ENCODE measurements around the gene PRAF2.
A peak's percentile ranks its signal among the peaks of the same experiment; 100 is the strongest.

Gene PRAF2

GRCh38 chrX:49089553-49089952, 15.8 kb upstream of the PRAF2 start:
- no peak overlapping the region for H2BK5ac ChIP-seq (ENCODE audit: low read depth, low read length, poor library complexity, severe bottlenecking)
- H3K27me3 ChIP-seq (ENCODE audit: control insufficient read depth in 1 of 2, insufficient read depth in 1 of 2, low read length in 2 of 2), result peaks cover 0 to 4% of the 10 kb centered on the region in 2 experiments
- no peak overlapping the region for H3K4ac ChIP-seq (ENCODE audit: low read depth in 1 of 2, low read length in 2 of 2)
- no peak overlapping the region for H3K14ac ChIP-seq (ENCODE audit: low read length in 2 of 2)
- H2BK12ac ChIP-seq (ENCODE audit: low read length in 2 of 2), result no peak overlapping the region
- H2BK120ac ChIP-seq (ENCODE audit: low read depth, low read length), result no peak overlapping the region
- no peak for DNase-seq
- H3K9me3 ChIP-seq (ENCODE audit: control insufficient read depth, low read length), result no peaks in the 10 kb centered on the region
- no peak overlapping the region for H3K9ac ChIP-seq (ENCODE audit: low read length)
- no peak overlapping the region for H4K8ac ChIP-seq (ENCODE audit: low read length)
- no peak overlapping the region for H3K27ac ChIP-seq (ENCODE audit: low read length, poor library complexity, severe bottlenecking)
- no peak overlapping the region for H3K23ac ChIP-seq (ENCODE audit: low read length in 2 of 2)
- WGBS, result 100% methylated on average over 1 of the region's 4 CpGs
- H3K4me2 ChIP-seq (ENCODE audit: low read length, poor library complexity, severe bottlenecking), result no peak overlapping the region
- no peak overlapping the region for H3K4me3 ChIP-seq (ENCODE audit: insufficient read depth in 1 of 2, low read depth in 1 of 2, low read length in 2 of 2)
- H3K36me3 ChIP-seq (ENCODE audit: control insufficient read depth in 1 of 2, insufficient read depth in 2 of 2, low read depth in 1 of 2, low read length in 2 of 2), result no peaks in the 10 kb centered on the region
- H4K91ac ChIP-seq (ENCODE audit: low read length), result no peak overlapping the region
- H2AK5ac ChIP-seq (ENCODE audit: low read length, severe bottlenecking), result no peak overlapping the region
- no peaks in the 10 kb centered on the region for H3K79me1 ChIP-seq (replicated peaks; ENCODE audit: low read length, poor library complexity, severe bottlenecking)
- H3K18ac ChIP-seq (ENCODE audit: low read depth in 1 of 2, low read length in 2 of 2), result no peak overlapping the region
- no peak overlapping the region for H2AFZ ChIP-seq (ENCODE audit: low read depth, low read length)
- no peak overlapping the region for H2BK15ac ChIP-seq (ENCODE audit: low read depth, poor library complexity, severe bottlenecking)
- H3K4me1 ChIP-seq (ENCODE audit: control insufficient read depth, insufficient read depth, low read depth, low read length), result no peaks in the 10 kb centered on the region

- no peak overlapping the region for H3K4ac ChIP-seq (ENCODE audit: low read depth in 1 of 2, low read length in 2 of 2)
- 92% methylated on average over 4 of the region's 4 CpGs for WGBS
- peaks cover 6% of the 10 kb centered on the region for H3K4me1 ChIP-seq (ENCODE audit: control insufficient read depth, insufficient read depth, low read depth, low read length)
- no peaks in the 10 kb centered on the region for H3K9me3 ChIP-seq (ENCODE audit: control insufficient read depth, low read length)
- DNase-seq, result no peak
- peaks cover 0 to 4% of the 10 kb centered on the region in 2 experiments for H3K27me3 ChIP-seq (ENCODE audit: control insufficient read depth in 1 of 2, insufficient read depth in 1 of 2, low read length in 2 of 2)
- no peak overlapping the region for H4K8ac ChIP-seq (ENCODE audit: low read length)
- no peak overlapping the region for H2BK15ac ChIP-seq (ENCODE audit: low read depth, poor library complexity, severe bottlenecking)
- H3K4me2 ChIP-seq (ENCODE audit: low read length, poor library complexity, severe bottlenecking), result no peak overlapping the region
- H3K36me3 ChIP-seq (ENCODE audit: control insufficient read depth in 1 of 2, insufficient read depth in 2 of 2, low read depth in 1 of 2, low read length in 2 of 2), result peaks cover 3 to 5% of the 10 kb centered on the region in 2 experiments
- H2BK120ac ChIP-seq (ENCODE audit: low read depth, low read length), result no peak overlapping the region
- H2BK5ac ChIP-seq (ENCODE audit: low read depth, low read length, poor library complexity, severe bottlenecking), result no peak overlapping the region
- no peak overlapping the region for H2AK5ac ChIP-seq (ENCODE audit: low read length, severe bottlenecking)
- H2AFZ ChIP-seq (ENCODE audit: low read depth, low read length), result no peak overlapping the region
- no peak overlapping the region for H2BK12ac ChIP-seq (ENCODE audit: low read length in 2 of 2)
- no peak overlapping the region for H3K27ac ChIP-seq (ENCODE audit: low read length, poor library complexity, severe bottlenecking)
- H3K79me1 ChIP-seq (replicated peaks; ENCODE audit: low read length, poor library complexity, severe bottlenecking), result peaks cover 3% of the 10 kb centered on the region
- no peak overlapping the region for H4K91ac ChIP-seq (ENCODE audit: low read length)
- H3K23ac ChIP-seq (ENCODE audit: low read length in 2 of 2), result no peak overlapping the region
- no peak overlapping the region for H3K9ac ChIP-seq (ENCODE audit: low read length)
- no peak overlapping the region for H3K14ac ChIP-seq (ENCODE audit: low read length in 2 of 2)
- H3K4me3 ChIP-seq (ENCODE audit: insufficient read depth in 1 of 2, low read depth in 1 of 2, low read length in 2 of 2), result no peak overlapping the region
- no peak overlapping the region for H3K18ac ChIP-seq (ENCODE audit: low read depth in 1 of 2, low read length in 2 of 2)
Measured at GRCh38 chrX:49082271-49082871, 8.6 kb upstream of the PRAF2 start.

GRCh38 chrX:49079489-49080428, 6.0 kb upstream of the PRAF2 start, which contains the start of gene WDR45:
Gene WDR45, minus strand, starts transcription at chrX:49079887. Its CDS starts 1,792 bp downstream, at chrX:49078095.
- H3K27me3 ChIP-seq (ENCODE audit: control insufficient read depth in 1 of 2, insufficient read depth in 1 of 2, low read length in 2 of 2), result no peaks in the 10 kb centered on the region
- WGBS, result under 1% methylated on average over 35 of the region's 55 CpGs
- peak within 1 kb of the TSS; percentile 38 for H2BK5ac ChIP-seq (ENCODE audit: low read depth, low read length, poor library complexity, severe bottlenecking)

GRCh38 chrX:49077941-49078340, 4.1 kb upstream of the PRAF2 start:
- Histone ChIP-seq H3K4me3 (ENCODE audit: insufficient read depth in 1 of 2, low read depth in 1 of 2, low read length in 2 of 2) (no peak overlapping the region), H3K18ac (ENCODE audit: low read depth in 1 of 2, low read length in 2 of 2) (no peak overlapping the region), H3K36me3 (ENCODE audit: control insufficient read depth in 1 of 2, insufficient read depth in 2 of 2, low read depth in 1 of 2, low read length in 2 of 2) (peaks cover 20 to 31% of the 10 kb centered on the region in 2 experiments), H2BK12ac (ENCODE audit: low read length in 2 of 2) (no peak overlapping the region), H3K27me3 (ENCODE audit: control insufficient read depth in 1 of 2, insufficient read depth in 1 of 2, low read length in 2 of 2) (no peaks in the 10 kb centered on the region), H2BK5ac (ENCODE audit: low read depth, low read length, poor library complexity, severe bottlenecking) (no peak overlapping the region), H3K4me1 (ENCODE audit: control insufficient read depth, insufficient read depth, low read depth, low read length) (peaks cover 9% of the 10 kb centered on the region), H2AFZ (ENCODE audit: low read depth, low read length) (no peak overlapping the region), H3K23ac (ENCODE audit: low read length in 2 of 2) (no peak overlapping the region), H3K79me1 (replicated peaks; ENCODE audit: low read length, poor library complexity, severe bottlenecking) (peaks cover 4% of the 10 kb centered on the region), H3K4ac (ENCODE audit: low read depth in 1 of 2, low read length in 2 of 2) (no peak overlapping the region), H2BK15ac (ENCODE audit: low read depth, poor library complexity, severe bottlenecking) (no peak overlapping the region), H4K8ac (ENCODE audit: low read length) (no peak overlapping the region), H2BK120ac (ENCODE audit: low read depth, low read length) (no peak overlapping the region), H2AK5ac (ENCODE audit: low read length, severe bottlenecking) (no peak overlapping the region), H3K9me3 (ENCODE audit: control insufficient read depth, low read length) (no peaks in the 10 kb centered on the region), H3K9ac (ENCODE audit: low read length) (no peak overlapping the region), H4K91ac (ENCODE audit: low read length) (no peak overlapping the region), H3K27ac (ENCODE audit: low read length, poor library complexity, severe bottlenecking) (no peak overlapping the region), H3K14ac (ENCODE audit: low read length in 2 of 2) (no peak overlapping the region), H3K4me2 (ENCODE audit: low read length, poor library complexity, severe bottlenecking) (no peak overlapping the region)
- DNase-seq, result no peak
- 92% methylated on average over 3 of the region's 5 CpGs for WGBS

More at GRCh38 chrX:49079489-49080428, 6.0 kb upstream of the PRAF2 start, which contains the start of gene WDR45:
- peak within 1 kb of the TSS; percentile 85 for H2BK120ac ChIP-seq (ENCODE audit: low read depth, low read length)
- DNase-seq, result peak; percentile 78
- peak within 1 kb of the TSS; percentile 85 to 86 for H3K18ac ChIP-seq (ENCODE audit: low read depth in 1 of 2, low read length in 2 of 2)
- no peak within 1 kb of the TSS for H2AFZ ChIP-seq (ENCODE audit: low read depth, low read length)
- H3K14ac ChIP-seq (ENCODE audit: low read length in 2 of 2), result peak within 1 kb of the TSS in 1 of 2 experiments; percentile 71
- H4K8ac ChIP-seq (ENCODE audit: low read length), result peak within 1 kb of the TSS; percentile 84
- H2BK15ac ChIP-seq (ENCODE audit: low read depth, poor library complexity, severe bottlenecking), result peak within 1 kb of the TSS; percentile 52
- peaks cover 19 to 28% of the 10 kb centered on the region in 2 experiments for H3K36me3 ChIP-seq (ENCODE audit: control insufficient read depth in 1 of 2, insufficient read depth in 2 of 2, low read depth in 1 of 2, low read length in 2 of 2)
- H3K79me1 ChIP-seq (replicated peaks; ENCODE audit: low read length, poor library complexity, severe bottlenecking), result peaks cover 4% of the 10 kb centered on the region
- peak within 1 kb of the TSS; percentile 54 for H2AK5ac ChIP-seq (ENCODE audit: low read length, severe bottlenecking)
- peak within 1 kb of the TSS in 1 of 2 experiments; percentile 95 for H3K4ac ChIP-seq (ENCODE audit: low read depth in 1 of 2, low read length in 2 of 2)
- peak within 1 kb of the TSS; percentile 77 for H3K27ac ChIP-seq (ENCODE audit: low read length, poor library complexity, severe bottlenecking)
- H4K91ac ChIP-seq (ENCODE audit: low read length), result peak within 1 kb of the TSS; percentile 80
- H3K4me3 ChIP-seq (ENCODE audit: insufficient read depth in 1 of 2, low read depth in 1 of 2, low read length in 2 of 2), result peak within 1 kb of the TSS; percentile 70 to 84
- peak within 1 kb of the TSS; percentile 56 for H3K4me2 ChIP-seq (ENCODE audit: low read length, poor library complexity, severe bottlenecking)
- peak within 1 kb of the TSS; percentile 94 for H3K9ac ChIP-seq (ENCODE audit: low read length)
- H2BK12ac ChIP-seq (ENCODE audit: low read length in 2 of 2), result no peak within 1 kb of the TSS
- H3K4me1 ChIP-seq (ENCODE audit: control insufficient read depth, insufficient read depth, low read depth, low read length), result peaks cover 6% of the 10 kb centered on the region
- H3K9me3 ChIP-seq (ENCODE audit: control insufficient read depth, low read length), result no peaks in the 10 kb centered on the region
- no peak within 1 kb of the TSS for H3K23ac ChIP-seq (ENCODE audit: low read length in 2 of 2)

All from mesenchymal stem cell (in vitro differentiated cells and primary cell).